HepG2 (cell line): ENCODE measurements around the gene IL1R1. TPM values are rescaled to one million over a fixed set of nuclear protein-coding genes. Genes with fewer than 3 reads are reported as not detected.
A peak's percentile ranks its signal among the peaks of the same experiment; 100 is the strongest.

ENCODE experiments used
- CCAR2 ChIP-seq: fragments of 200-400 bp; formaldehyde crosslinking; optimal IDR thresholded peaks from 2 replicates; pipeline ENCODE3; 2018; ENCODE audit warnings: low read depth, mild to moderate bottlenecking, low read length, moderate library complexity
- ISL2 ChIP-seq: sonication (generic); formaldehyde crosslinking; IDR thresholded peaks from 2 replicates; pipeline ENCODE4 v1.5.0; 2020; ENCODE audit warnings: missing genetic modification reagents
- KLF13 ChIP-seq: sonication (generic); formaldehyde crosslinking; IDR thresholded peaks from 2 replicates; pipeline ENCODE4 v1.4.0; 2020; ENCODE audit warnings: mild to moderate bottlenecking, missing genetic modification reagents
- MXI1 ChIP-seq: IDR thresholded peaks from 3 replicates; pipeline ENCODE4 v1.6.1; 2012; ENCODE audit warnings: low read depth, low read length, inconsistent platforms, borderline replicate concordance
- RAD51 ChIP-seq: fragments of 450-650 bp; IDR thresholded peaks from 2 replicates; pipeline ENCODE4 v1.6.1; 2016; ENCODE audit warnings: borderline replicate concordance
- ZBTB3 ChIP-seq: sonication (generic); formaldehyde crosslinking; IDR thresholded peaks from 2 replicates; pipeline ENCODE4 v1.4.0; 2020; ENCODE audit warnings: low read depth, mild to moderate bottlenecking, moderate library complexity, missing genetic modification reagents, borderline replicate concordance
- ZFX ChIP-seq: sonication (generic); formaldehyde crosslinking; IDR thresholded peaks from 2 replicates; pipeline ENCODE4 v1.4.0; 2020; ENCODE audit warnings: mild to moderate bottlenecking, low read depth, missing genetic modification reagents, moderate library complexity
- ZNF660 ChIP-seq: sonication (generic); formaldehyde crosslinking; IDR thresholded peaks from 2 replicates; pipeline ENCODE4 v1.5.1; 2020; ENCODE audit warnings: mild to moderate bottlenecking, low read depth, missing genetic modification reagents, borderline replicate concordance
- ZNF790 ChIP-seq: sonication (generic); formaldehyde crosslinking; IDR thresholded peaks from 2 replicates; pipeline ENCODE4 v1.8.0; 2022; ENCODE audit warnings: missing genetic modification reagents, mild to moderate bottlenecking, borderline replicate concordance
- ZNF792 ChIP-seq: IDR thresholded peaks from 2 replicates; pipeline ENCODE4 v1.6.1; 2016
- polyA plus RNA-seq, 8 experiments: library from polyadenylated mRNA; depleted of rRNA in 3 of 8; stranded (reverse) in 7 of 8; unstranded in 1 of 8; fragments of >200 nt; fragmentation: Illumina TruSeq in 4 of 8; extraction: Trizol in 4 of 8; gene quantifications; 2 replicates each; pipeline versions ENCODE4 v1.2.1 to v1.2.3, GENCODE V29; 2011 to 2016; ENCODE audit warnings: low read depth in 4 of 8, missing spikeins in 1 of 8, mixed read lengths in 1 of 8; ENCODE audit not compliant: insufficient read depth in 1 of 8
- total RNA-seq, 5 experiments: library from RNA; depleted of rRNA; stranded (reverse); fragments of >200 nt; fragmentation: Illumina TruSeq; extraction: Trizol; gene quantifications; 2 replicates each; pipeline ENCODE4 v1.2.3, GENCODE V29; 2016; ENCODE audit warnings: low read depth in 1 of 5
- TF ChIP-seq, protein P1 (sequence below): sonication (generic); formaldehyde crosslinking; IDR thresholded peaks from 2 replicates; pipeline ENCODE4 v1.4.0; 2020; ENCODE audit warnings: missing genetic modification reagents, borderline replicate concordance
- TF ChIP-seq, protein P2 (sequence below): sonication (generic); formaldehyde crosslinking; IDR thresholded peaks from 2 replicates; pipeline ENCODE4 v1.9.0; 2021; ENCODE audit warnings: missing genetic modification reagents, borderline replicate concordance
- TF ChIP-seq, protein P3 (sequence below): sonication (generic); formaldehyde crosslinking; IDR thresholded peaks from 2 replicates; pipeline ENCODE4 v1.4.0; 2020; ENCODE audit warnings: missing genetic modification reagents, borderline replicate concordance
- TF ChIP-seq, protein P4 (sequence below), 2 experiments: fragments of 450-650 bp in 1 of 2; sonication (generic) in 1 of 2; formaldehyde crosslinking; IDR thresholded peaks; 2 replicates each; pipeline versions ENCODE4 v1.5.0 to v1.8.0; 2020 to 2022; ENCODE audit warnings: mild to moderate bottlenecking in 1 of 2, missing genetic modification reagents in 1 of 2

IL1R1 gene
- total and polyA plus RNA-seq, 2 of the 13 experiments (the other 11 are each of a cell fraction or from before 2014, with no cell fraction given), result 38.0 to 93.1 TPM

DNA sequence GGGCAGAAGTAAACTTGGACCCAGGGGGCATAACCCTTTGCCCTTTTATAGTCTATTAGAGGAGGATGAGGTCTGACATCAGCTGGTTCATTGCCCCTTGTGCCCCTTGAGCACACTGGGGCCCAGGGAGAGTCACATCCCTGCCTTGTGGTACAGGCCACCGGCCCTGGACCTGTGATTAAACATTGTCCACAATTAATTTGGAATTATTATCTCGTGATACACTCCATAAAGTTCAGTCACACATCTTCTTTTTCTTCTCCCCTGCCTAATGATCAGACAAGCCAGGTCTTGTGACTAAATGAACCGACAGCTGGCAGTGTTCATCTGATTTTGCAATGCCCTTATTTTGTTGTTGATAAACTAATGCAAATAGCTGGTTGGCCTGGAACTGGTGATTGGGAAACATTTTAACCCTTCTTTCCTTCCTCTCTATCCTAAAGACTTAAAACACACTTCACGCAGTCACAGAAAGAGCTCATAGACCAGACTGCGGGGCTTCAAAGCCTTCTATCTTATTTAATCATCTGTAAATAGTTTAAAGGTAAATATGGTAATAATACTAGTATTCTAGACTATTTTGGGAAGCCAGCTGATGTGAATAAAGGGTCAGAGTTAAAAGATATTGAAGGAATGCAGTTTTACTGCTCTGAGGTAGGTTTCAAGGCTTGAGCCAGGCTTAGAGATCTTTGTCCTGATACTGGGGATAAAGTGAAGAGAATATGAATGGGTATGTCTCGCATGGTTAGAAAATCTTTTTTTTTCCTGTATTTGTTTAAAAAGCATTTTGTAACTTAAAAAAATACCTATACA lies 13.4 kb downstream of the IL1R1 start (continued):
- TF ChIP-seq, protein P1, sequence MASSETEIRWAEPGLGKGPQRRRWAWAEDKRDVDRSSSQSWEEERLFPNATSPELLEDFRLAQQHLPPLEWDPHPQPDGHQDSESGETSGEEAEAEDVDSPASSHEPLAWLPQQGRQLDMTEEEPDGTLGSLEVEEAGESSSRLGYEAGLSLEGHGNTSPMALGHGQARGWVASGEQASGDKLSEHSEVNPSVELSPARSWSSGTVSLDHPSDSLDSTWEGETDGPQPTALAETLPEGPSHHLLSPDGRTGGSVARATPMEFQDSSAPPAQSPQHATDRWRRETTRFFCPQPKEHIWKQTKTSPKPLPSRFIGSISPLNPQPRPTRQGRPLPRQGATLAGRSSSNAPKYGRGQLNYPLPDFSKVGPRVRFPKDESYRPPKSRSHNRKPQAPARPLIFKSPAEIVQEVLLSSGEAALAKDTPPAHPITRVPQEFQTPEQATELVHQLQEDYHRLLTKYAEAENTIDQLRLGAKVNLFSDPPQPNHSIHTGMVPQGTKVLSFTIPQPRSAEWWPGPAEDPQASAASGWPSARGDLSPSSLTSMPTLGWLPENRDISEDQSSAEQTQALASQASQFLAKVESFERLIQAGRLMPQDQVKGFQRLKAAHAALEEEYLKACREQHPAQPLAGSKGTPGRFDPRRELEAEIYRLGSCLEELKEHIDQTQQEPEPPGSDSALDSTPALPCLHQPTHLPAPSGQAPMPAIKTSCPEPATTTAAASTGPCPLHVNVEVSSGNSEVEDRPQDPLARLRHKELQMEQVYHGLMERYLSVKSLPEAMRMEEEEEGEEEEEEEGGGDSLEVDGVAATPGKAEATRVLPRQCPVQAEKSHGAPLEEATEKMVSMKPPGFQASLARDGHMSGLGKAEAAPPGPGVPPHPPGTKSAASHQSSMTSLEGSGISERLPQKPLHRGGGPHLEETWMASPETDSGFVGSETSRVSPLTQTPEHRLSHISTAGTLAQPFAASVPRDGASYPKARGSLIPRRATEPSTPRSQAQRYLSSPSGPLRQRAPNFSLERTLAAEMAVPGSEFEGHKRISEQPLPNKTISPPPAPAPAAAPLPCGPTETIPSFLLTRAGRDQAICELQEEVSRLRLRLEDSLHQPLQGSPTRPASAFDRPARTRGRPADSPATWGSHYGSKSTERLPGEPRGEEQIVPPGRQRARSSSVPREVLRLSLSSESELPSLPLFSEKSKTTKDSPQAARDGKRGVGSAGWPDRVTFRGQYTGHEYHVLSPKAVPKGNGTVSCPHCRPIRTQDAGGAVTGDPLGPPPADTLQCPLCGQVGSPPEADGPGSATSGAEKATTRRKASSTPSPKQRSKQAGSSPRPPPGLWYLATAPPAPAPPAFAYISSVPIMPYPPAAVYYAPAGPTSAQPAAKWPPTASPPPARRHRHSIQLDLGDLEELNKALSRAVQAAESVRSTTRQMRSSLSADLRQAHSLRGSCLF, result no peak
- TF ChIP-seq, protein P2, sequence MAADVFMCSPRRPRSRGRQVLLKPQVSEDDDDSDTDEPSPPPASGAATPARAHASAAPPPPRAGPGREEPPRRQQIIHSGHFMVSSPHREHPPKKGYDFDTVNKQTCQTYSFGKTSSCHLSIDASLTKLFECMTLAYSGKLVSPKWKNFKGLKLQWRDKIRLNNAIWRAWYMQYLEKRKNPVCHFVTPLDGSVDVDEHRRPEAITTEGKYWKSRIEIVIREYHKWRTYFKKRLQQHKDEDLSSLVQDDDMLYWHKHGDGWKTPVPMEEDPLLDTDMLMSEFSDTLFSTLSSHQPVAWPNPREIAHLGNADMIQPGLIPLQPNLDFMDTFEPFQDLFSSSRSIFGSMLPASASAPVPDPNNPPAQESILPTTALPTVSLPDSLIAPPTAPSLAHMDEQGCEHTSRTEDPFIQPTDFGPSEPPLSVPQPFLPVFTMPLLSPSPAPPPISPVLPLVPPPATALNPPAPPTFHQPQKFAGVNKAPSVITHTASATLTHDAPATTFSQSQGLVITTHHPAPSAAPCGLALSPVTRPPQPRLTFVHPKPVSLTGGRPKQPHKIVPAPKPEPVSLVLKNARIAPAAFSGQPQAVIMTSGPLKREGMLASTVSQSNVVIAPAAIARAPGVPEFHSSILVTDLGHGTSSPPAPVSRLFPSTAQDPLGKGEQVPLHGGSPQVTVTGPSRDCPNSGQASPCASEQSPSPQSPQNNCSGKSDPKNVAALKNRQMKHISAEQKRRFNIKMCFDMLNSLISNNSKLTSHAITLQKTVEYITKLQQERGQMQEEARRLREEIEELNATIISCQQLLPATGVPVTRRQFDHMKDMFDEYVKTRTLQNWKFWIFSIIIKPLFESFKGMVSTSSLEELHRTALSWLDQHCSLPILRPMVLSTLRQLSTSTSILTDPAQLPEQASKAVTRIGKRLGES (CRISPR knock-in tag), result peak; percentile 59; the same call in 1 of the 2 replicates
- peak; percentile 43 for TF ChIP-seq CCAR2
- no peak for TF ChIP-seq ZNF660 (CRISPR knock-in tag)
- TF ChIP-seq MXI1, result peak; percentile 42; the same call in 1 of the 3 replicates
- TF ChIP-seq RAD51, result no peak
- no peak for TF ChIP-seq KLF13 (CRISPR knock-in tag)
- peak; percentile 63 for TF ChIP-seq ZFX
- peak; percentile 82 for TF ChIP-seq ZNF792 (CRISPR knock-in tag)
- TF ChIP-seq ZBTB3 (CRISPR knock-in tag), result peak; percentile 67; the same call in 1 of the 2 replicates
- no peak for TF ChIP-seq ZNF790 (CRISPR knock-in tag)
- TF ChIP-seq, protein P3, sequence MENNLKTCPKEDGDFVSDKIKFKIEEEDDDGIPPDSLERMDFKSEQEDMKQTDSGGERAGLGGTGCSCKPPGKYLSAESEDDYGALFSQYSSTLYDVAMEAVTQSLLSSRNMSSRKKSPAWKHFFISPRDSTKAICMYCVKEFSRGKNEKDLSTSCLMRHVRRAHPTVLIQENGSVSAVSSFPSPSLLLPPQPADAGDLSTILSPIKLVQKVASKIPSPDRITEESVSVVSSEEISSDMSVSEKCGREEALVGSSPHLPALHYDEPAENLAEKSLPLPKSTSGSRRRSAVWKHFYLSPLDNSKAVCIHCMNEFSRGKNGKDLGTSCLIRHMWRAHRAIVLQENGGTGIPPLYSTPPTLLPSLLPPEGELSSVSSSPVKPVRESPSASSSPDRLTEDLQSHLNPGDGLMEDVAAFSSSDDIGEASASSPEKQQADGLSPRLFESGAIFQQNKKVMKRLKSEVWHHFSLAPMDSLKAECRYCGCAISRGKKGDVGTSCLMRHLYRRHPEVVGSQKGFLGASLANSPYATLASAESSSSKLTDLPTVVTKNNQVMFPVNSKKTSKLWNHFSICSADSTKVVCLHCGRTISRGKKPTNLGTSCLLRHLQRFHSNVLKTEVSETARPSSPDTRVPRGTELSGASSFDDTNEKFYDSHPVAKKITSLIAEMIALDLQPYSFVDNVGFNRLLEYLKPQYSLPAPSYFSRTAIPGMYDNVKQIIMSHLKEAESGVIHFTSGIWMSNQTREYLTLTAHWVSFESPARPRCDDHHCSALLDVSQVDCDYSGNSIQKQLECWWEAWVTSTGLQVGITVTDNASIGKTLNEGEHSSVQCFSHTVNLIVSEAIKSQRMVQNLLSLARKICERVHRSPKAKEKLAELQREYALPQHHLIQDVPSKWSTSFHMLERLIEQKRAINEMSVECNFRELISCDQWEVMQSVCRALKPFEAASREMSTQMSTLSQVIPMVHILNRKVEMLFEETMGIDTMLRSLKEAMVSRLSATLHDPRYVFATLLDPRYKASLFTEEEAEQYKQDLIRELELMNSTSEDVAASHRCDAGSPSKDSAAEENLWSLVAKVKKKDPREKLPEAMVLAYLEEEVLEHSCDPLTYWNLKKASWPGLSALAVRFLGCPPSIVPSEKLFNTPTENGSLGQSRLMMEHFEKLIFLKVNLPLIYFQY (CRISPR knock-in tag), result peak; percentile 66; the same call in 1 of the 2 replicates
- TF ChIP-seq ISL2, result peak; percentile 99
- TF ChIP-seq, protein P4, sequence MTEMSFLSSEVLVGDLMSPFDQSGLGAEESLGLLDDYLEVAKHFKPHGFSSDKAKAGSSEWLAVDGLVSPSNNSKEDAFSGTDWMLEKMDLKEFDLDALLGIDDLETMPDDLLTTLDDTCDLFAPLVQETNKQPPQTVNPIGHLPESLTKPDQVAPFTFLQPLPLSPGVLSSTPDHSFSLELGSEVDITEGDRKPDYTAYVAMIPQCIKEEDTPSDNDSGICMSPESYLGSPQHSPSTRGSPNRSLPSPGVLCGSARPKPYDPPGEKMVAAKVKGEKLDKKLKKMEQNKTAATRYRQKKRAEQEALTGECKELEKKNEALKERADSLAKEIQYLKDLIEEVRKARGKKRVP (CRISPR knock-in tag; IDR thresholded peaks at IDR 0.05), result peak in 1 of 2 experiments; percentile 87; a peak in 2 of 4 replicates
